PC-9 (cell line): ENCODE measurements around the gene GMEB2. TPM values are rescaled to one million over a fixed set of nuclear protein-coding genes. Genes with fewer than 3 reads are reported as not detected.

Experiments used
- BruUV-seq: library from RNA; stranded (reverse); fragments of 400-500 nt; replicated peaks from 2 replicates; lab custom pipeline; 2021; lab: Mats Ljungman, UMichigan
- CTCF ChIA-PET: fragments of 300-600 bp; sonication (Branson Sonifier 250); formaldehyde crosslinking; loops from one replicate; lab custom pipeline; 2022; ENCODE audit warnings: antibody characterized with exemption; lab: Charles Lee
- POLR2A ChIA-PET: fragments of 300-600 bp; sonication (Branson Sonifier 250); formaldehyde crosslinking; loops from one replicate; lab custom pipeline; 2022; ENCODE audit warnings: antibody characterized with exemption; ENCODE audit not compliant: unreplicated experiment; lab: Charles Lee
- DNase-seq, 2 experiments: peaks; one replicate each; pipeline versions ENCODE4 v3.0.0 to v3.0.0-alpha.2; 2015 to 2022; ENCODE audit warnings: mixed read lengths in 1 of 2
- H2AFZ ChIP-seq: fragments of 200-600 bp; sonication (generic); 2 replicates; pipeline ENCODE4 v1.8.1; 2017; ENCODE audit warnings: antibody characterized with exemption
- H3F3A ChIP-seq: fragments of 200-600 bp; sonication (generic); 2 replicates; pipeline ENCODE4 v1.8.1; 2017; ENCODE audit warnings: antibody characterized with exemption, mild to moderate bottlenecking, low read depth; ENCODE audit not compliant: insufficient read depth
- H3K27ac ChIP-seq: fragments of 200-600 bp; sonication (generic); 2 replicates; pipeline ENCODE4 v1.6.1; 2016; ENCODE audit warnings: mixed run types
- H3K27me3 ChIP-seq: fragments of 200-600 bp; sonication (generic); 2 replicates; pipeline ENCODE4 v1.6.1; 2016; ENCODE audit warnings: low read depth, mixed run types; ENCODE audit not compliant: insufficient read depth
- H3K36me3 ChIP-seq: fragments of 200-600 bp; sonication (generic); 2 replicates; pipeline ENCODE4 v1.6.1; 2016; ENCODE audit warnings: low read depth, mixed run types
- H3K4me1 ChIP-seq: fragments of 200-600 bp; sonication (generic); replicated peaks from 2 replicates; pipeline ENCODE4 v1.6.1; 2016; ENCODE audit warnings: mixed run types; ENCODE audit not compliant: insufficient read depth
- H3K4me2 ChIP-seq: fragments of 200-600 bp; sonication (generic); 2 replicates; pipeline ENCODE4 v1.6.1; 2017; ENCODE audit warnings: mixed run types
- H3K4me3 ChIP-seq: fragments of 200-600 bp; sonication (generic); 2 replicates; pipeline ENCODE4 v1.6.1; 2016; ENCODE audit warnings: mixed run types
- H3K79me2 ChIP-seq: fragments of 200-600 bp; sonication (generic); 2 replicates; pipeline ENCODE4 v1.6.1; 2017; ENCODE audit warnings: low read depth, mixed run types
- H3K9me2 ChIP-seq: fragments of 200-600 bp; sonication (generic); 2 replicates; pipeline ENCODE4 v1.8.1; 2017; ENCODE audit warnings: mild to moderate bottlenecking; ENCODE audit not compliant: insufficient read depth
- H3K9me3 ChIP-seq: fragments of 200-600 bp; sonication (generic); 2 replicates; pipeline ENCODE4 v1.8.1; 2016; ENCODE audit warnings: low read depth; ENCODE audit not compliant: insufficient read depth
- H4K20me1 ChIP-seq: fragments of 200-600 bp; sonication (generic); 2 replicates; pipeline ENCODE4 v1.8.1; 2017; ENCODE audit not compliant: insufficient read depth
- CTCF ChIP-seq: fragments of 200-600 bp; sonication (generic); conservative IDR thresholded peaks from 2 replicates; pipeline ENCODE4 v1.6.1; 2017; ENCODE audit warnings: mixed run types, antibody characterized with exemption, mild to moderate bottlenecking, moderate library complexity
- EZH2 ChIP-seq: fragments of 200-600 bp; sonication (generic); IDR thresholded peaks from 2 replicates; pipeline ENCODE4 v1.8.0; 2017; ENCODE audit warnings: antibody characterized with exemption, low read depth
- intact Hi-C: fragments of 100-400 bp; cut with micrococcal nuclease; formaldehyde crosslinking; loops from one replicate; pipeline ENCODE4 v1.10.0; 2022; ENCODE audit not compliant: unreplicated experiment
- total RNA-seq: library from RNA; stranded (reverse); gene quantifications from 2 replicates; pipeline ENCODE4 v1.2.3, GENCODE V29; 2021

The GMEB2 gene
- total RNA-seq, 1 experiment from 2014 or later, result 19.3 TPM

GRCh38 chr20:63620991-63621390 lies 5.9 kb downstream of the GMEB2 start:
- no peak overlapping the region for H2AFZ ChIP-seq
- intact Hi-C loops, result no loop called here
- peaks cover 9% of the 10 kb centered on the region; the same call in 1 of the 2 replicates for H3K36me3 ChIP-seq
- no peaks in the 10 kb centered on the region for H3K9me2 ChIP-seq
- H3K4me1 ChIP-seq, result peaks cover 12% of the 10 kb centered on the region
- no peak overlapping the region for H3K4me3 ChIP-seq
- ChIA-PET POLR2A (no interaction called here), CTCF (no interaction called here)
- H3F3A ChIP-seq, result peaks cover 14% of the 10 kb centered on the region; the same call in 1 of the 2 replicates
- H3K9me3 ChIP-seq, result no peaks in the 10 kb centered on the region
- no peak for TF ChIP-seq CTCF
- no peaks in the 10 kb centered on the region for H3K27me3 ChIP-seq
- peaks cover 65% of the 10 kb centered on the region for H3K79me2 ChIP-seq
- peaks cover 15% of the 10 kb centered on the region for H4K20me1 ChIP-seq
- DNase-seq, result no peak
- H3K4me2 ChIP-seq, result no peak overlapping the region
- no peak overlapping the region for H3K27ac ChIP-seq
- no TSS peak for BruUV-seq

GRCh38 chr20:63619505-63619904 lies 7.4 kb downstream of the GMEB2 start:
- peaks cover 15% of the 10 kb centered on the region for H4K20me1 ChIP-seq
- intact Hi-C loops, result no loop called here
- H3K27me3 ChIP-seq, result no peaks in the 10 kb centered on the region
- H3K4me3 ChIP-seq, result no peak overlapping the region
- no TSS peak for BruUV-seq
- no peak overlapping the region for H3K27ac ChIP-seq
- DNase-seq, result no peak
- no peak overlapping the region for H2AFZ ChIP-seq
- peaks cover 9% of the 10 kb centered on the region; the same call in 1 of the 2 replicates for H3K36me3 ChIP-seq
- H3K79me2 ChIP-seq, result peaks cover 50% of the 10 kb centered on the region
- H3F3A ChIP-seq, result peaks cover under 1% of the 10 kb centered on the region; the same call in 1 of the 2 replicates
- H3K4me1 ChIP-seq, result no peaks in the 10 kb centered on the region
- TF ChIP-seq EZH2 (no peak), CTCF (no peak)
- ChIA-PET CTCF (no interaction called here), POLR2A (no interaction called here)
- H3K4me2 ChIP-seq, result no peak overlapping the region
- H3K9me2 ChIP-seq, result no peaks in the 10 kb centered on the region
- H3K9me3 ChIP-seq, result no peaks in the 10 kb centered on the region

GRCh38 chr20:63619086-63619485 lies 7.8 kb downstream of the GMEB2 start:
- CTCF ChIA-PET, result no interaction called here
- intact Hi-C loops, result no loop called here
- no peaks in the 10 kb centered on the region for H3K4me1 ChIP-seq
- no peaks in the 10 kb centered on the region for H3K9me2 ChIP-seq
- peaks cover 47% of the 10 kb centered on the region for H3K79me2 ChIP-seq
- POLR2A ChIA-PET, result no interaction called here
- TF ChIP-seq CTCF, result no peak
- H4K20me1 ChIP-seq, result peaks cover 15% of the 10 kb centered on the region
- no peaks in the 10 kb centered on the region for H3K27me3 ChIP-seq
- H2AFZ ChIP-seq, result no peak overlapping the region
- H3K9me3 ChIP-seq, result no peaks in the 10 kb centered on the region
- no peak for DNase-seq
- H3K4me3 ChIP-seq, result no peak overlapping the region
- BruUV-seq, result no TSS peak
- H3K36me3 ChIP-seq, result peaks cover 9% of the 10 kb centered on the region; the same call in 1 of the 2 replicates
- H3K27ac ChIP-seq, result no peak overlapping the region
- H3K4me2 ChIP-seq, result no peak overlapping the region
- H3F3A ChIP-seq, result no peaks in the 10 kb centered on the region
